Small intestine (tissue), 7 donors: Measurements from ENCODE around the gene MTA3. TPM values are rescaled to one million over a fixed set of nuclear protein-coding genes. Genes with fewer than 3 reads are reported as not detected.
"Not testable (repeated sequence)": the region's sequence is repeated elsewhere in the genome, so short reads cannot be mapped to it uniquely, and the experiment has no call there.

Source experiments
- DNase-seq, 2 donors: peaks; one replicate each; pipeline versions ENCODE4 v3.0.0 to v3.0.0-alpha.2; 2013
- FAIRE-seq: peaks from 2 replicates; lab custom pipeline; 2012; peaks lifted over from hg19 to GRCh38; lab: Jason Lieb, UNC
- H3K27ac ChIP-seq, 3 donors: one replicate each; pipeline ENCODE4 v1.5.1; 2013; ENCODE audit warnings: low read length in 2 of 3, mild to moderate bottlenecking in 2 of 3, control low read depth in 1 of 3, inconsistent platforms in 1 of 3, low read depth in 1 of 3, moderate library complexity in 1 of 3
- H3K27me3 ChIP-seq, 3 donors: one replicate each; pipeline ENCODE4 v1.6.1; 2013; ENCODE audit warnings: low read length in 3 of 3, inconsistent platforms in 1 of 3; ENCODE audit not compliant: control insufficient read depth in 3 of 3, insufficient read depth in 3 of 3
- H3K36me3 ChIP-seq, 3 donors: one replicate each; pipeline ENCODE4 v1.6.1; 2013; ENCODE audit warnings: low read length in 3 of 3, inconsistent platforms in 1 of 3, low read depth in 1 of 3, mild to moderate bottlenecking in 1 of 3, moderate library complexity in 1 of 3; ENCODE audit not compliant: control insufficient read depth in 3 of 3, insufficient read depth in 2 of 3
- H3K4me1 ChIP-seq, 3 donors: one replicate each; pipeline ENCODE4 v1.6.1; 2013; ENCODE audit warnings: low read length in 2 of 3, inconsistent platforms in 1 of 3, low read depth in 1 of 3, mild to moderate bottlenecking in 1 of 3, moderate library complexity in 1 of 3; ENCODE audit not compliant: control insufficient read depth in 3 of 3, insufficient read depth in 2 of 3
- H3K4me3 ChIP-seq, 3 donors: one replicate each; pipeline ENCODE4 v1.5.1; 2013; ENCODE audit warnings: low read length in 3 of 3, control low read depth in 1 of 3, inconsistent platforms in 1 of 3, low read depth in 1 of 3, mild to moderate bottlenecking in 1 of 3, moderate library complexity in 1 of 3
- H3K9me3 ChIP-seq, 2 donors: one replicate each; pipeline ENCODE4 v1.6.1; 2013; ENCODE audit warnings: low read depth in 1 of 2, low read length in 1 of 2; ENCODE audit not compliant: control insufficient read depth in 2 of 2, insufficient read depth in 1 of 2
- WGBS, 3 donors: extraction: QIAGEN DNeasy Blood & Tissue Kit; methylation state at CpG; one replicate each; pipeline ENCODE4 v1.1.7; 2013; 5-methylcytosine and 5-hydroxymethylcytosine counted together
- polyA plus RNA-seq, 4 donors: library from polyadenylated mRNA; stranded (reverse) in 3 of 4; unstranded in 1 of 4; fragments of 200-250 nt in 3 of 4; fragments of 120-200 nt in 1 of 4; gene quantifications; one replicate each; pipeline versions ENCODE4 v1.2.1 to v1.2.3, GENCODE V29; 2013
- donor health status: healthy with polysubstance abuse.
- donor health status: control.
- donor health status: control.
- donor health status: Bipolar disorder and iron deficiency.
- donor health status: healthy.

The MTA3 gene
- polyA plus RNA-seq, 4 donors: 16.6 to 41.1 (median 27.3) TPM

GRCh38 chr2:42602876-42603219, 34.4 kb downstream of the MTA3 start:
- Histone ChIP-seq H3K27me3 (no peaks in the 10 kb centered on the region), H3K27ac (no peak overlapping the region), H3K4me3 (no peak overlapping the region), H3K4me1 (peaks cover 0 to 7% (median 0%) of the 10 kb centered on the region in 3 donors), H3K9me3 (no peaks in the 10 kb centered on the region), H3K36me3 (peaks cover 0 to 12% (median 0%) of the 10 kb centered on the region in 3 donors)
- 63 to 82% (median 65%) methylated on average over 3 of the region's 3 CpGs for WGBS, 3 donors
- FAIRE-seq: no peak
- peak in 1 of 2 donors; percentile 21 for DNase-seq

GRCh38 chr2:42604341-42604867, 36.0 kb downstream of the MTA3 start:
- FAIRE-seq, H3K4me3 ChIP-seq, H3K4me1 ChIP-seq, H3K27me3 ChIP-seq, H3K27ac ChIP-seq, DNase-seq, H3K9me3 ChIP-seq: not testable (repeated sequence)
- H3K36me3 ChIP-seq: peaks cover 0 to 14% (median 0%) of the 10 kb centered on the region in 3 donors
- 83 to 89% (median 88%) methylated on average over 4 to 6 of the region's 6 CpGs for WGBS, 3 donors

- not testable (repeated sequence) for DNase-seq, H3K4me1 ChIP-seq, H3K27ac ChIP-seq, H3K9me3 ChIP-seq, FAIRE-seq, H3K4me3 ChIP-seq, H3K27me3 ChIP-seq
- WGBS, 3 donors: 96 to 99% (median 98%) methylated on average over 9 to 29 of the region's 33 CpGs
- peaks cover 0 to 14% (median 2%) of the 10 kb centered on the region in 3 donors for H3K36me3 ChIP-seq
These were observed 37.7 kb downstream of the MTA3 start for GRCh38 chr2:42606166-42606565.

DNA sequence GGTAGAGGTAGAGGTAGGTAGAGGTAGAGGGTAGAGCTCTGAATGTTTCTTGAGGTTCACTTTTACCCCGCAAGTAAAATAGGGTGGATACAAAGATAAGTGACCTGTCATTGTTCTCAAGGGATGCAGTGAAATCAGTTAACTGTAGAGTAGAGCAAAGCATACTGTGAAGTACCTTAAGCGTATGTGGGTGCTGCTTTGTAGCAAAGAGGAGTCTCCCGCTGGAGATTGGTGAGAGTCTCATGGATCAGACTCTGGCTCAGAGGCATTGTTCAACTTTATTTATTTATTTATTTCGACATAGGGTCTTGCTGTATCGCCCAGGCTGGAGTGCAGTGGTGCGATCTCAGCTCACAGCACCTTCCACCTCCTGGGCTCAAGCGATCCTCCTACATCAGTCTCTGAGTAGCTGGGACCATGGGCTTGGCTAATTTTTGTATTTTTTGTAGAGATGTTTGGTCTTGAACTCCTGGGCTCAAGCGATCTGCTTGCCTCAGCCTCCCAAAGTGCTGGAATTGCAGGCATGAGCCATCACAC, 38.7 kb downstream of the MTA3 start:
- Histone ChIP-seq H3K4me1 (peaks cover 0 to 7% (median 0%) of the 10 kb centered on the region in 3 donors), H3K4me3 (no peak overlapping the region), H3K27me3 (no peaks in the 10 kb centered on the region), H3K36me3 (peaks cover 0 to 11% (median 2%) of the 10 kb centered on the region in 3 donors), H3K27ac (no peak overlapping the region), H3K9me3 (no peaks in the 10 kb centered on the region)
- FAIRE-seq: no peak
- no peak for DNase-seq
- 73 to 92% (median 91%) methylated on average over 8 of the region's 8 CpGs for WGBS, 3 donors

DNA sequence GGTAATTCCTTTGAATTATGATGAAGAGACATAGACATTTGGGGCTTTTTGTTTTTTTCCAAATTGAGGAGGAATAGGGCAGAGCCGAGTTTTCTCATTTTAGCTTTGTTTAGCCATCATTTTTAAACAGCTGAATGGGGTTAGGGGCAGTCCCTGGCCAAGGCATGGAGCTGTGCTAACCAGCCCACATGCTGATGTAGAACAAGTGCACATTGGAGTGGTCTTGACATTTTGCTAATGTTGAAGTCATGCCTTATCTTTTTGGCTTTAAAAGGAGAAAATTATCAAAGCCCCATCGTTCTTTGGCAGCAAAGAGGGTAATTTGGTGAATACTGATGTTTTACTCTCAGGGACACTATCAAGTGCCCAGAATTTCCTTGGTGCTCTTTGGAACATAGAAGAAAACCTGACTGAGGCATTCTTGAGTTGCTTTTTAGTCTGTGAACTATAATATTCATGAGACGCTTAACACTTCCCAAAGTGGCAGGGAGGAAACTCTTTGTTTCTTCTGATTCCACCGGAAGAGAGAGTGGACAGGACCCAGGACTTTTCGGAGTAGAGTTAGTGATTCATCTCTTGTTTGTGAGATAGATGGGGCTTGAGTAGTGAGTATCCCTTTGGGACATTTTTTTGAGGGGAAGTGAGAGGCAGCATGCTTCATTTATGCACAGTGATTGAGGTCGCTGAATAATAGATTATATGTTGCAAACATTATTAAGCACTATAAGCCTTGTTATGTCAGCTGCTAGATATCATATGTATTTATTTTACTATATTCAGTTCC, 45.0 kb downstream of the MTA3 start:
- no peak overlapping the region for H3K4me3 ChIP-seq
- H3K9me3 ChIP-seq: no peaks in the 10 kb centered on the region
- H3K36me3 ChIP-seq: peaks cover 0 to 35% (median 4%) of the 10 kb centered on the region in 3 donors
- FAIRE-seq (no peak), DNase-seq (no peak)
- WGBS, 3 donors: 76 to 85% (median 84%) methylated on average over 6 of the region's 6 CpGs
- H3K27me3 ChIP-seq: no peaks in the 10 kb centered on the region
- no peak overlapping the region for H3K27ac ChIP-seq
- H3K4me1 ChIP-seq: peaks cover 0 to 6% (median 0%) of the 10 kb centered on the region in 3 donors

- DNase-seq: peak; percentile 49 to 62
These were observed 46.4 kb downstream of the MTA3 start for GRCh38 chr2:42614838-42615237.

GRCh38 chr2:42618116-42618515, 49.7 kb downstream of the MTA3 start:
- Histone ChIP-seq H3K4me1 (peaks cover 0 to 6% (median 0%) of the 10 kb centered on the region in 3 donors), H3K36me3 (peaks cover 0 to 28% (median 7%) of the 10 kb centered on the region in 3 donors), H3K4me3 (no peak overlapping the region), H3K9me3 (peaks cover 0 to 5% of the 10 kb centered on the region in 2 donors), H3K27me3 (no peaks in the 10 kb centered on the region), H3K27ac (no peak overlapping the region)
- WGBS, 3 donors: 95% methylated on average over 5 of the region's 5 CpGs
- no peak for DNase-seq
- no peak for FAIRE-seq

More at GRCh38 chr2:42614838-42615237, 46.4 kb downstream of the MTA3 start:
- Histone ChIP-seq H3K4me1 (peaks cover 0 to 6% (median 0%) of the 10 kb centered on the region in 3 donors), H3K36me3 (peaks cover 0 to 33% (median 4%) of the 10 kb centered on the region in 3 donors), H3K27me3 (no peaks in the 10 kb centered on the region), H3K27ac (no peak overlapping the region), H3K9me3 (no peaks in the 10 kb centered on the region), H3K4me3 (no peak overlapping the region)
- FAIRE-seq: no peak
- 42 to 80% (median 65%) methylated on average over 7 of the region's 7 CpGs for WGBS, 3 donors

DNA sequence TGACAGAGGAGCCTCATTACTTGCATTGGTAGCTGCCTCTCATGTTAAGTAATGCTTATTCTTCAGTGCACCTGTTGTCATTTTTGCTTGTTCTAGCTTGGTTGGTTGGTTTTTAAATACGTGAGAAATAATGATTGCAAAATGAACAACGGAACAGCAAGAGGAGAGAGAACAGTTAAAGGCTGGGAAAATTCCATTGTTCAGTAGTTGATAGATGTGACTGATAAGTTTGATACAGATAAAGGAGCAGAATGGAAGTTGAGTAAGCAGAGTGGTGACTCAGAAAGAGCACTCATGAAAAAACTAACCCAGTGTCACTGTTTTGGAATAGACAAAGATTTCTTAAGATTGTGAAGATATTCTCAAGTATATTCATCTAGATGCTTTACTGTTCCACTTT, 50.5 kb downstream of the MTA3 start:
- Histone ChIP-seq H3K4me3 (no peak overlapping the region), H3K9me3 (peaks cover 0 to 5% of the 10 kb centered on the region in 2 donors), H3K36me3 (peaks cover 0 to 32% (median 7%) of the 10 kb centered on the region in 3 donors), H3K27ac (no peak overlapping the region), H3K4me1 (peaks cover 0 to 6% (median 0%) of the 10 kb centered on the region in 3 donors), H3K27me3 (no peaks in the 10 kb centered on the region)
- 71 to 85% (median 73%) methylated on average over 2 of the region's 2 CpGs for WGBS, 3 donors
- no peak for DNase-seq
- FAIRE-seq: no peak
